ENCODE data around the gene SERF1A.
"Not testable (repeated sequence)": the region's sequence is repeated elsewhere in the genome, so short reads cannot be mapped to it uniquely, and the experiment has no call there.

The SERF1A gene

DNA sequence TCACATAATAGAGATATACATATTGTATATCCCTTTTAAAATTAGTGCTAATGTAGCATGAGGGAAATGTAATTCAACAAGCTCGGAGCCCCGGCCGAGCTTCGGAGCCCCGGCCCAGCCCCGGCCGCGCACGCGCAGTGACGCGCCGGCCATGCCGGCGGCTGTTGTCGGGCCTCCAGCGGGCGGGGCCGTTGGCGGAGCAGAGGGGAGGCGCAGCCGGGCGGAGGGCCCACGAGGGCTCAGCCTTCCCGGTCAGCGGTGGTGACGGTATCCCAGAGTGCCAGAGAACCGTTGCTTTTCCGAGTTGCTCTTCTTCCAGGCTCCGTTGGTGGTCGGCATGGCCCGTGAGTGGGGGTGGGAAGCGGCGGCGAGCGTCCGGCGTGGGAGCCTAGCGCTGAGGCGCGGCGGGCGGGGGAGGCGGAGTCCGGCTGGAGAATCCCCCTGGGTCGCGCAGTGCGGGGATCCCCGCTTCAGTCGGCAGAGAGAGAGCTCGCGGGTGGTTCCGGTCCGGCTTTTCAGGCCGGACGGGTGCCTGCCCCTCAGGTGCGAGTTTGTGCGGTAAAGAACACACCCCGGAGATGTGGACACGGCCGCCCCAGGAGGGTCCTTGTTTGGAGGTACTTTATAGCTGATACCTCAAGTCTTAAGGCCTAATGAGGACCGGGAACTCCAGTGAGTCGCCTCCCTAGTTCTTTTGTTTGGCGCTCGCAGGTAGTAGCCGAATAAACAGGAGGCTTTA, at the start of gene SERF1A:
TSS of gene SERF1A (plus strand) at position 137 of the 739 bp plus-strand sequence. CDS start at position 338, 201 bp downstream.
- not testable (repeated sequence) for DNase-seq (ENCODE audit: low read depth); H3K4me3 ChIP-seq (ENCODE audit: low read depth, low read length)

DNA sequence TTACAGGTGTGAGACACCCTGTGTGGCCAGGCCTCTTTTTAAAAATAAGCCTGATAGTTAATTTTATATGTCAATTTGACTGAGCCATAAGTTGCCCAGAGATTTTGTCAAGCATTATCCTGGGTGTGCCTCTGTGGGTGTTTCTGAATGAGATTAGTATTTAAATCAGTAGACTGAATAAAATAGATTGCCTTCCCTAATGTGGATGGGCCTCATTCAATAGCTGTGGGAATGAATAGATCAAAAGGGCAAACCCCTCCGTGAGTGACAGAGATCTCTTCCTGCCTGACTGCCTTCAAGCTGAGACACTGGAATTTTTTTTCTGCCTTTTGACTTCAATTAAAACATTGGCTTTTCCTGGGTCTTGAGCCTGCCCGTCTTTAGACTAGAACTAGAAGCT, 33.7 kb upstream of the SERF1A start:
- DNase-seq (ENCODE audit: low read depth); H3K4me3 ChIP-seq (ENCODE audit: low read depth, low read length): not testable (repeated sequence)

DNA sequence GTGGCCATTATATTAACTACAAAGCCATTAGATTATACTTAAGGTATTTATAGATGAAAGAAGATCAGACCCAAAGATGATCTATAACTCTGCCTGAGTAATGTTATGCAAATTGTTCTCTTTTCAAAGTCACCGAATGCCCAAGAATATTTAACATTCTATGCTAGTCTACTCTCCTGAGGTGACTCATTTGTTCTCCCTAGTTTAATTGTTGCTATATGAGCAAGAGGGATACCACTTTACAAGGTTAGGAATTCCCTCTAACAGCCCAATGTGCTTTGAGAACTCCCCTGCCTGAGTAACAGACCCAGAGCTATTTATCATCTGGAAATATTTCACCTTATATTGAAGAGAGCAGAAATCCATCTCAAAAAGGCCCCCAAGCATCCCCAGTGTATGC, 29.8 kb upstream of the SERF1A start:
- H3K4me3 ChIP-seq (ENCODE audit: low read depth, low read length) = not testable (repeated sequence)

DNA sequence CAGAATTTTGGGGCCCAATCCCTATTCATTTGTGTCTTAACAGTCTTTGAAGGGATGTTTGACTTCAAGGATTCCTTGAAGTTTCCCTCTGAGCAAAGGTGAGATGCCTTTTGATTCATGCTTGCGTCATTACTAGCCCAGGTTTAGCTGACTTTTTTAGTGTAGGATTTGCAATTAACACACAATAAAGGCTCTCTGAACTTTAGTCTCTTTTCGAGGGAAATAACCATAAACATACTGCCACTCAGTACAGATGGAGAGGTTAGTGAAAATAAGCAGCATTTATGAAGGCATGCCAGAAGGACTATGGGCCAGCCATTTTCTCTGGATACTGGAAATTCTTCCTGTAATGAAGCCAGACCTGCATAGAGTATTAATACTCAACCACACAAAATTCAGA, 4.4 kb upstream of the SERF1A start:
- not testable (repeated sequence) for DNase-seq (ENCODE audit: low read depth); H3K4me3 ChIP-seq (ENCODE audit: low read depth, low read length)

More for the DNA sequence above, 29.8 kb upstream of the SERF1A start:
- not testable (repeated sequence) for DNase-seq (ENCODE audit: low read depth)

DNA sequence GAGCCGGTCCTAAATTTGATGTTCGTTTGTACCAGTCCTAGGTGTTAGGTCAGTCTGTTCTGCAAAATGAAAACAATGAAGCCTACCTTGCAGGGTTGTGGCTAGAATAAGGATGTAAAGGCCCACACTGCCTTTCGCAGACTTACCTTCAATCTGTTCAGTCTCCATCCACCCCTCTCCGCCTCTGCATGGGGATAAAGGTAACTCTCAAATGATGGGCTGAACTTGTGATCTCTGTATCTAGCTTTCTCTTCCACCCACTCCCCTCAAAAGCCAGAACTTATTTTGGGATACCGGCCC, 753 bp downstream of the SERF1A start:
- not testable (repeated sequence) for H3K4me3 ChIP-seq (ENCODE audit: low read depth, low read length)

DNA sequence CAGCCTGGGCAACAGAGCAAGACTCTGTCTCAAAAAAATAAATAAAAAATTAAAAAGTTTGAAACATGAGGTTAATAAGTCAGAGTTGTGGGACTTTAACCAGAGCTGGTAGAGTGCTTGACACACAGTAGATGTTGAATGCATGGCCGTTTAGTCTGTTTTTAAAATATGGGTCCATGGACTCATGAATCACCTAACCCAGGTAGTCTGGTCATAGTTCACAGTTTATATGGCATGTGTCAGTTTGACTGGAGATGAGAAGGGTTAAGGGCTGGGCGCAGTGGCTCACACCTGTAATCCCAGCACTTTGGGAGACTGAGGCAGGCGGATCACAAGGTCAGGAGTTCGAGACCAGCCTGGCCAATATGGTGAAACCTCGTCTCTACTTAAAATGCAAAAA, 6.2 kb downstream of the SERF1A start:
- H3K4me3 ChIP-seq (ENCODE audit: low read depth, low read length); DNase-seq (ENCODE audit: low read depth): not testable (repeated sequence)

More for the DNA sequence above, 753 bp downstream of the SERF1A start:
- not testable (repeated sequence) for DNase-seq (ENCODE audit: low read depth)

DNA sequence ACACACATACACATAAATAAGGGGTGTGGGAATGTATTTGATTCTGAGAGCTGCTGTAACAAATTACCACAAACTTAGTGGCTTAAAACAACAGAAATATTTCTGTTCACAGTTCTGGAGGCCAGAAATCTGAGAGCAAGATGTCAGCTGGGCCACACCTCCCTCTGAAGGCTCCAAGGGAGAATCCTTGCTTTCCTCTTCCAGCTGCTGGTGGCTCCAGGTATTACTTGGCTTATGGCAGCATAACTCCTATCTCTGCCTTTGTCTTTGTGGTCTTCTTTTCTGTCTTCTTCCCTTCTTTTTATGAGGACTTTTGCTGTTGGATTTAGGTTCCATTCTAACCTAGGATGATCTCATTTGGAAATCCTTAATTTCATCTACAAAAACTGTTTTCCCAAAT, 16.4 kb downstream of the SERF1A start:
- not testable (repeated sequence) for H3K4me3 ChIP-seq (ENCODE audit: low read depth, low read length); DNase-seq (ENCODE audit: low read depth)

DNA sequence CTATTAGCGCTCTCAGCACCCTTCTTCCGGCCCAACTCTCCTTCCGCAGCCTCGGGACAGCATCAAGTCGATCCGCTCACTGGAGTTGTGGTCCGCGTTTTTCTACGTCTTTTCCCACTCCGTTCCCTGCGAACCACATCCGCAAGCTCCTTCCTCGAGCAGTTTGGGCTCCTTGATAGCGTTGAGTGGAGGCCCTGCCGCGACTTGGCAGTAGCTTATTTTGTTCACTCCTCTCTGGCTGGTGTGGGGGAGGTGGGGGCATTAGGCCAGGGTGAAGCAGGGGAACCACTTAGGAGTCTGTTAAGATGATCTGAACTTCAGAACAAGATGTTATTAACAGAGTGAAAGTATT, 24.7 kb downstream of the SERF1A start:
- not testable (repeated sequence) for DNase-seq (ENCODE audit: low read depth); H3K4me3 ChIP-seq (ENCODE audit: low read depth, low read length)

DNA sequence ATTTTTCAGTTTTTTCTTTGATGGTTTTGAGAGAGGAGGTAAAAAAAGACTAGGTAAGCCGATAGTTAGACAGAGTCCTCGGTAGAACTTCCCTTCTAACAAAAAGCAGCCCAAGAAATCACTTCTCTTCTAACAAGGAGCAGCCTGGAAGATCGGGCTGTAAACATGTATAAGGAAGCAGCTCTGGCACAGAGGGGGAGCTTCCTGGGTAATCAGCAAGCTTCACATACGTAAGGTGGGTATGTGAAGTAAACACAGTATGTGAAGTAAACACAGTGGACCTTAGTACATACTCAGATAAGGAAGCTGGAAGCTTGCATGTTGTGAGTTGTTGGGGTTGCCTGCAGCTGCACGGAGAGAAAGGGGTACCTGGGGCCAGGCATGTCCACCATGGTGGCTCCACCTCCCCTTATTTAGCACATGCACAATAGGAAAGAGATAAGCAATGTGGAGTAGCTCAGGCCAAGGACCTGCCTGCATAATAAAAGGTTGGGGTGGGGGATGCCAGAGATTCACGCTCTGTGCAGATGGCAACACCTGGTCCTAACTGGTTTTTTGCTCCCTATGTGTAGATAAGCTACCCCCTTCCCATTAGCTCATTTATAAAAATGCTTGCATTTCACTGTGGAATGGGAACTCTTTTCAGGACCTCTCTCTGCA, 31.4 kb downstream of the SERF1A start:
- not testable (repeated sequence) for H3K4me3 ChIP-seq (ENCODE audit: low read depth, low read length); DNase-seq (ENCODE audit: low read depth)

DNA sequence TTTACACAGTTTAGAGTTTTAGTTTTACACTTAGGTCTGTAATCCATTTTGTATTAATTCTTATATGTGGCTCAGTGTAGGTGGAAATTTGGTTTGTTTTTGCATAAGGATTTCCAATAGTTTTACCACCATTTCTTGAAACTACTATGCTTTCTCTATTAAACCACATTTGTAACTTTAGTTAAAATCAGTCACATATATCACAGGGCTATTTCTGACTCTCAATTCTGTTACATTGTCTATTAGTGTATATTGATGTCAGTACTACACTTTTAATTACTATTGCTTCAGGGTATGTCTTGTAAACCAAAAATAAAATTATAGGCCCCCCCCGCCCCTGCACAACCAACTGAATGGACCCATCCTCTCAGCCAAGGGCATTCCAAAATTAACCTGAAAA, 32.1 kb downstream of the SERF1A start:
- not testable (repeated sequence) for DNase-seq (ENCODE audit: low read depth); H3K4me3 ChIP-seq (ENCODE audit: low read depth, low read length)

DNA sequence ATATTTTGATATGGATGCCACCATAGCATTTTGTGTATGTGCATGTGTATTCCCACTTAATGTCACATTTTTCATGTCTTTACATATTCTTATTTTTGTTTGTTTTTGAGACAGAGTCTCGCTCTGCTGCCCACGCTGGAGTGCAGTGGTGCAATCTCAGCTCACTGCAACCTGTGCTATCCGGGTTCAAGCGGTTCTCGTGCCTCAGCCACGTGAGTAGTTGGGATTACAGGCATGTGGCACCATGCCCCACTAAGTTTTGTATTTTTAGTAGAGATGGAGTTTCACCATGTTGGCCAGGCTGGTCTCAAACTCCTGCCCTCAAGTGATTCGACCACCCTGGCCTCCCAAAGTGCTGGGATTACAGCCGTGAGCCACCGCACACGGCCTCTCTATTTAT, 52.6 kb downstream of the SERF1A start:
- H3K4me3 ChIP-seq (ENCODE audit: low read depth, low read length); DNase-seq (ENCODE audit: low read depth): not testable (repeated sequence)

All from choroid plexus epithelial cell (primary cell).